Superior temporal gyrus (tissue), 1 donor: ENCODE results near the gene RP9.
"Not testable (repeated sequence)": the region's sequence is repeated elsewhere in the genome, so short reads cannot be mapped to it uniquely, and the experiment has no call there.

Source experiments
- DNase-seq: peaks from one replicate; pipeline ENCODE4 v3.0.0-alpha.2; 2016; ENCODE audit errors: extremely low spot score

The RP9 gene

DNA sequence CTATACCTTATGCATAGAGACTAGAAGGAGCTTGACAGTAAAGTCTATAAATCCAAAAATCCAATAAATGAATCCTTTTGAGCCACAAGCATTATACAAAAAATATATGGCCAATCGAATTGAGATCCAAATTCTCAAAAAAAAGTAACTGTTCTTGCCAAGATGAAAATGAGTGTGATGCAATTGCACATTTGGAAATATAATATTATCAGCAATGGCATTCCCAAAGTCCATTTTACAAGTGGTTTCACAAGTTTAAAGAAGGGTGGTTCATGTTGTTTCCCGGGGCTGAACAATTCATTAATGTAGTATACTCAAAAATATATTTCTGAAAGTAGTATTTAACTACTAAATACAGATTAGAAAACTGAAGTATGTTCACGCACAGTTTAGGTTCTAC lies 7.3 kb downstream of the RP9 start:
- DNase-seq: no peak

DNA sequence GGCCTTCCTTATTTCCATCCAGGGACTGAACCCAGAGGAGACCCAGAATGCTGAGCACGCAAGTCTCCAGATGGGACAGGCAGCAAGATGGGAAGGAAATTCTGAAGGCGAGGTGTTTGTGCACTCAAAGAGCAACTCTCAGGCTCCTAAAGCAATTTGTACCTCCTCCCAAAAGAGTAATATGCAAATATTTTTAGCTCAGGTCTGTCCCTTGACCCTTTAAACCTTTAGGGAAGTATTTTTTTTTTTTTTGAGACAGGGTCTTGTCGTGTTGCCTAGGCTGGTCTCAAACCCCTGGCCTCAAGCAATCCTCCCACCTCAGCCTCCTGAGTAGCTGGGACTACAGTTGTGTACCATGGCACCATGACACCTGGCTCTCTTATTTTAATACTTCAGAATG lies 8.4 kb downstream of the RP9 start:
- no peak for DNase-seq

DNA sequence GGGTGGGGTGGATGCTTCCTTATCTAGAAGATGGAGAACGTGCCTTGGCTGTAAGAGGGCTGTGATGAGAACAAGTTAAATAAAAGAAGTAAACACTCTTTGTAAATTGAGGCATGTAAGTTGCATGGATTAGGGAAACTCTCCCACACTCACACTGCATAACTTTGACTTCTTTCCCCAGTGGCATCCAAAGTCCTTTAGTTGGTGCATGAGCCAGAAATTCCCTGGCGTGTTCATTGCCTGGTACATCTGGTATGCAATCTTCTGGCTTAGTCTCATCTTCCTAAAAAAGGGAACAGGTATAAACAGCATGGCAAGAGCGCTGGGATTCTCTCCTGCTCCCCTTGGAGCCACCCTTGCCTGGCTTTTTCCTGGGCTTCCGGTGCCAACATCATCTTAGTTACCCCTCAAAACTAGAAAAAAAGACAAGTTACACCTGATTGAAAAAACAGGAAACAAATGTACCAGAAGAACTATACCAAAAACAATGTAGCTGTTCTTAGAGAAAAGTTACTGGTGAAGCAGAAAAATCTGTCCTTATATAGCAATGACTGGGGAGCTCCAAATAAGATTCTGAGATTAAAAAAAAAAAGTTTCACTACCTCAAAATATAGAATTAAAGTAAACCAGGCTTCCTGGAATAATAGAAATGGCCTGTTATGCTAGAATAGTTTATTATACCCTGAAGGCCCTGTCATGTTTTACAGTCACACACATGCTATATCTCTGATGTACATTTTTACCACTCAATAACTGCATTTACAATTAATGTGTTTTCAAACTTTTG lies 9.9 kb downstream of the RP9 start:
- no peak for DNase-seq

DNA sequence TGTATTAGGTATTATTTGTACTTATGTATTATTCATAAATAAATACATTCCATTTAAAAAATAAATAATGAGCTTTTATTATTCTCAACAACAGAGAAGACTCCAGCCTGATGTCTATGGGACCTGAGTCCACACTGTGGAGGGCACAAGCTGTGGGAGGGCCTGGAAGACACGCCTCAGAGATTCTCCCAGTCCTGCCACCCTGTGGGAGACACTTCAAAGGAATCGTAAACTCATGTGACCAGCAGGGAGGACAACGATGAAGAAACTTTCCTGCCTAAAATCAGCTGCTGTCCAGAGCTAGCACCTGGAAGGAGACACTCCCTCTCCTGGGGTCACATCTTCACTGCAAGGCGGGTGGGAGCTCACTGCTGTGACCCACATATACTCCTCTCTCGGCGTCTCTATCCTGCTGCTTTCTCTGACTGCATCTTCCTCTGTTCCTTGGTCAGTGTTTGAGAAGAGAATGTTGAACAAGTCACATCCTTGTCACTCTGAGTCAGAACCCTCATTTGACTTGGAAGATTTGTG lies 14.4 kb downstream of the RP9 start:
- not testable (repeated sequence) for DNase-seq

DNA sequence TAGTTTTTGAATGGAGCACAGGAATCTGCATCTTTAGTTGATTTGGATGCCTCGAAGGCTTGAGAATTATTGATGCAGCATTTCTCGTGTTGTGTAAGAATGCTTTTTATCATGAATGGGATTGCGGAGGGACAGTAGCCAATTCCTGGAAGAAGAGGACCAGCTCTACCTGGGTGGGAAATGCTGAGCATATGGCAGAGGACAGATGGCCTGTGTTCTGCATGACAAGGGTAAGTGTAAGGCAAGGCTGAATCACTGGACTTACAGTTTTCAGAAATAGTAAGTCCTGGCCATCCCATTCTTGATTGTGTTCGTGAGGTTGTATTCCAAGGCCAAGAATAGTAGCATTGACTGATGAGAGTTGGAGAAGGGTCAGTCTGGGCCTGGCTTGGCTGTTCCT lies 15.9 kb downstream of the RP9 start:
- no peak for DNase-seq

DNA sequence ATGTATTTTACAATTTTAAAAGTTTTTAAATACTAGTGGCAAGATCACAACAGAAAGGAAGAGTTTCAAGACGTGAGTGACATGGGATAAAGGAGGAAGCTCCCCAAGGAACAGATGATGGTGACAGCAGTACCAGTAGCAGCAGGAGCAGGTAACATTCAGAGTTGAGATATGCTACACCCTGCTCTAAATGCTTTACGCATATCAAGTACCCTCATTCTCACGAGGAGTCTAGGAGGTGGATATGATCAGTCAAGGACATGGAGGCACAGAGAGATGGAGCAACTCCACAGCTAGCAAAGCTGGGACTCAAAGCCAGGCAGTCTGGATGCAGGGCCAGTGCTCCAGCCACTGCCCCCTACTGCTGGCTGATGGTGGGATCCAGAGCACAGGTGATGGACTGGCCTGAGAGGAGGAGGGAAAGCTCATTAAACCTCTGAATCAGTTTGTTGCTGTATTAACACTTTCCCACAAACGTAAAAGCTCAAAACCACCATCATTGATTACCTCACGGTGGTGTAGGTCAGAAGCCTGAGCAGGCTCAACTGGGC lies 17.5 kb downstream of the RP9 start:
- no peak for DNase-seq

DNA sequence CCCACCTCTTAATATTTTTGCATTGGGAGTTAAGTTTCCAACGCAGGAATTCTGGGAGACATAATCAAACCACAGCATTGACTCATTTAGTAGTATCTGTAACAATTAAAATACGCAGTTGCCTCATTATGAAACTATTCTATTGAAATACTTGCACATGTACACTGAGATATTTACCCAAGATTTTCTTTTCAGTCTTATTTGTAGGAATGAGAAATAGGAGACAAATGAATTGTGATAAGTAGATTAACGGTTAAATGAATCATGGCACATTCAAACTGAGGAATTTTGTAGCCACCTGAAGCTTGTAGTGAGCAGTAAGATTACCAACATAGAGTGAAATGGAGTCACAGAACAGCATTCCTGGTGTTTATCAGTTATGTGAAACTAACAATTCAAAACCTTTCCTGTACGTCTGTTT lies 18.1 kb downstream of the RP9 start:
- no peak for DNase-seq

DNA sequence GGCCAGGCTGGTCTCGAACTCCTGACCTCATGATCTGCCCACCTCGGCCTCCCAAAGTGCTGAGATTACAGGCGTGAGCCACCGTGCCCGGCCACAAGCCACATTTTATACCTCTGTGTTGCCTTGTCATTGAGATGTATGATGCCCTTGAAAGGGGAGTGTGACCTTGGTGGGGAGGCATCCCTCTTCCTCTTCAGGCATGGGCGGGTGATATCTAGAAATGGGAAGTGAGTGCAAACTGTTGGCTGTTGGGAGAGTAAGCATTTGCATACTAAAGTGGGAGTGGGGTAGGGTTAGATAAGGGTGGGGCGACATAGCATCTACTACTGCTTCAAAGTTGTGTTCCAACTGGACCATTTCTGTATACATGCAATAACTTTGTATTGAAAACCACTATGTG lies 20.1 kb downstream of the RP9 start:
- no peak for DNase-seq

DNA sequence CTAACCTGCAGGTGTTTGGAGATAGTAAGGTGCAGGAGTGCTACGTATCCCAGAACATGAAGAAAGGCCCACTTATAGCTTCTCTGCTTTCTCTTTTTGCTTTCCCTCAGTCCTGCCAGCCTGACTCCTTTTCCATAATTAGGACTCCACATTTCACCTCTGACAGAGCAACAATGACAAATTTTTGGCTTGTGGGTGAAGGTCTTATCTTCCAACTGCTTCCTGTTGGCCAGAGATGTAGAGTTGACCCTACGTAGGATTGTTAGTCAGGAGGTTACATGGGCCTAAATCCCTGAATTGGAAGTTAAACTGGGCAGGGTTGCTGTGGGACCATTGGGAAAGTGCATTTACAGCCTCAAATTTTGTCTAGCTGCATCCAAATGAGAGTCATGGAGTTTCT lies 21.3 kb downstream of the RP9 start:
- no peak for DNase-seq

DNA sequence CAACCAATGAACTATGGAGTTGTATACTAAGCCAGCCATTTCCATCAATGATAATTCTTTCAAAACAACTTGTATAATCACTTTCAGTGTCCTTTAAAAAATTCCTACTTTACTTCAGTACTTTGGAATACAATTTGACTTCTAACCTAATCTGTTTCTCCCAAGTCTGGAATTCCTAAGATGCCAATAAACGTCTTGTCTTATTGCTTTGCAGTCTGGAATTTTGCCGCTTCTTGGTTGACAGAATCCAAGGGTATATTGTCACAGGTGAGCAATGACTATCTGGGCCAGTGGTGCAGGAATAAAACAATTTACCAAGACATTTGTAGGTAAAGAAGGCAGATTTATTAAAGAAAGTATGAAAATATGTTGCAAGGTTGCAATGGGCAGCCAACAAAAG lies 21.8 kb downstream of the RP9 start:
- no peak for DNase-seq

DNA sequence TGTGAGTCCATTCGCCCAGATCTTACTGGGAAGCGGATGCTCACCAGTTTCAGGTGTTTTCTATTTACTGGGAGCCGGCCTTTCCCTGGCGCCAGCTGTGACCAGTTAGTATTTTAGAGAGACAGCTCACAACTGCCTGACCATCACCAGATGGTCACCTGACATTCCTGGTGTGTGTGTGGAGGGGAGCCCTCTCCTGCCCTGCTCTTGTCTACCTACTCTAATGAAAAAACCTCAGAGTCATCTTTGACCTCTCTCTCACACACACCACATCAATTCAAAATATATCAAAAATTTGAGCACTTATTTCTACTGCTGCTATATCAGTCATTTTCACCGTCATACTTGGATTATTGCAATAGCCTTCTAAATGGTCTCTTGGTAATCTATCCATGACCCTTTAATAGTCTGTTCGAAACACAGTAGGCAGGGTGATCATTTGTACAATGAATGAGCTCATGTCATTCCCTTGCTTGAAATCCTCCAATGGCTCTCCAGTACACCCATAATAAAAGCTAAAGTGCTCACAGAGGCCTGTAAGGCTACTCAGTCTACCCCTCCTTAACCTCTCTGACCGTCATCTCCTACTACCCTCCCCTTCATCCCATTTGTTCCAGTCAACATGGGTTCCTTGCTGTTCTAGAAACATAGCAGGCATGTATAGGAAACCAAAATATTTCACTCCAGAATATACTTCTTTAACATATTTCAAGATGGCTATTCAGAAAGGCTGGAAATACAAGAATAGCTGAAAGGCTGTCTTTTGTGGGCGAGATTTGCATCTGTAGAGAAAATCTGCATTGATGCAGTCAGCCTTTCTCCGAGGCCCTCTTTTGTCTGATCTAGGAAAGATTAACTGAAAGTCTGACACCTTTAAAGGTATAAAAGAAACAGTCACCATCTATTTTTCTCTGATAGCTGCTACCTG lies 29.2 kb downstream of the RP9 start:
- DNase-seq: no peak

DNA sequence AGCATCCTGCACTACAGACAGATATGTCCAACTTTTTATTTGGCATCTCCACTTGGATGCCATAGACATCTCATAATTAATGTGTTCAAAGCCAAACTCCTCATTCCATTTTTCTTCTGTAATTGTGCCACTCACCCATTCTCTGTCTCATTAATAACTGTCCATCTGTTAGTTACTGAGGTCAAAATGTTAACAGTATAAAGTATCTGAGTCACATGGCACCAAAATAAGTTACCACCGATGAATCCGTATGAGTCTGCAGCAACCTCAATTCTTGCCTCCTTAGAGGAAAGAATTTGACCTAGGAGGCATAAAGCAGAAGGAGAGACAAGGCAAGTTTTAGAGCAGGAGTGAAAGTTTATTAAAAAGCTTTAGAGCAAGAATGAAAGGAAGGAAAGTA lies 30.1 kb downstream of the RP9 start:
- no peak for DNase-seq

DNA sequence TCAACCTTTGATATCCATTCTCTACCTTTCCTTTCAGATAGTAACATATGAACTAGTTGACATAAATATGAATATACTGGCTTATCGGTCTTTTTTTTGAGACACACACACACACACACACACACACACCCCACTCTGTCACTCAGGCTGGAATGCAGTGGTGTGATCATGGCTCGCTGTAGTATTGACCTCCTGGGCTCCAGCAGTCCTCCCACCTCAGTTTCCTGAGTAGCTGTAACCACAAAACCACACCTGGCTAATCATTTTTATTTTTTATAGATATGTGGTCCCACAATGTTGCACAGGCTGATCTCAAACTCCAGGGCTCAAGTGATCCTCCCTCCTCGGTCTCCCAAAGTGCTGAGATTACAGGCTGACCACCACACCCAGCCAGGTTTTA lies 32.5 kb downstream of the RP9 start:
- DNase-seq: no peak

DNA sequence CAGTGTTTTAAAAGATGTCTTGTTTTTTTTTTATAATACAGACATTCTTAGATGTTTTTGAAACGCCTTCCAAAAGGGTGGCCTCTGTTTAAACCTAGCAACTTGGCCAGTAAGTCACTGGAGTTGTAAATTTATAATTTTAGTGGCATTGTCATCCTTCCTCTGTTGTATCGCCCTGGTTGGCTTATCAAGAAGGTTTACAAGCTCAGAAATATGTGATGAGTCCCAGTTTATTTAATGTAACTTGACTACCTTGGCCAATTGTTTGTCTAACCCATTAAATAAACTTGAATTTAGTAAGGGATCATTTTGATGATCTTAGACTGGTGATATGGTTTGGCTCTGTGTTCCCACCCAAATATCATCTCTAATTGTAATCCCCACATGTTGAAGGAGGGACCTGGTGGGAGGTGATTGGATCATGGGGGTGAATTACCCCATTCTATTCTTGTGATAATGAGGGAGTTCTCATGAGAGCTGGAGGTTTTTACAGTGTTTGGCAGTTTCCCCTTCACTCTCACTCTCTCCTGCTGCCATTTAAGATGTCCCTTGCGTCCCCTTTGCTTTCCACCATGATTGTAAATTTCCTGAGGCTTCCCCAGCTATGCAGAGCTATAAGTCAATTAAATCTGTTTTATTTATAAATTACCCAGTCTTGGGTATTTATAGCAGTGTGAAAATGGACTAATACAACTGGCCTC lies 33.2 kb downstream of the RP9 start:
- DNase-seq: no peak

DNA sequence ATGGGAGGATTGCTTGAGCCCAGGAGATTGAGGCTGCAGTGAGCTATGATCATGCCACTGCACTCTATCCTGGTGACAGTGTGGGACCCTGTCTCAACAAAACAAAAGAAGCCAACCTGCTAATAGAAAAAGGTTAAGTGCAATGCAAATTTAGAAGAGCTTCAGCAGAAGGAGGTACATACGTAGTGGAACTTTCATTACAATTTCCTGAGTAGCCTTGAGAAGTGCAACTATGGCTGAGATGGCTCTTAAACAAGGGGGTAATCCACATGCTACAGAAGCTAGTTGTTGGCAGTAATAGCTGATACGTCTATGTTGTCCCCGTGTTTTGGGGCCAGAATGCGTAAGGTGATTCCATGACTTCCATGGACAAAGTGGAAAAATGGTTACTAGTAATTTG lies 36.0 kb downstream of the RP9 start:
- no peak for DNase-seq

DNA sequence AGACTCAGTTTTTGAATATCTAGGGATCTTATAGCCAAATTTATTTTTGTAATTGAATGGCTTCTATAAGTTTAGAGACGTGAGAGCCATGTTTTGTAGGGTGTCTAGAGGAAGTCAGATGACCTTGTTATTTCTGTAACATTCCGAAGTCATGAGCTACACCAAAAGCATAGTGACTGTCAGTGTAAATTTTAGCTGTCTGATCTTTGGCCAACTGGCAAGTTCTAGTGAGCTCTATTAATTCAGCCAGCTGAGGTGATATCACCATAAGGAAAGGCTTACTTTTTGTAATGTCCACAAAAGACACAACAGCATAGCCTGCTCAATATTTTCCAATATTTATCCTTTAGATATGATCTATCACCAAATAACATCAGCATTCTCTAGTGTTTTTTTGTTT lies 36.7 kb downstream of the RP9 start:
- DNase-seq: no peak

DNA sequence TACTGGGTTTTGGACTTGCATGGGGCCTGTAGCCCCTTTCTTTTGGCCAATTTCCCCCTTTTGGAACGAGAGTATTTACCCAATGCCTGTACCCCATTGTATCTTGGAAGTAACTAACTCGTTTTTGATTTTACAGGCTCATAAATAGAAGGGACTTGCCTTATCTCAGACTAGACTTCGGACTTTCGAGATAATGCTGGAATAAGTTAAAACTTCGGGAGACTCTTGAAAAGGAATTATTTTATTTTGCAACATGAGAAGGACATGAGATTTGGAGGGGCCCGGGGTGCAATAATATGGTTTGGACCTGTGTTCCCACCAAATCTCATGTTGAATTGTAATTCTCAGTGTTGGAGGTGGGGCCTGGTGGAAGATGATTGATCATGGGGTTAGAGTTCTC lies 38.4 kb downstream of the RP9 start:
- DNase-seq: no peak

DNA sequence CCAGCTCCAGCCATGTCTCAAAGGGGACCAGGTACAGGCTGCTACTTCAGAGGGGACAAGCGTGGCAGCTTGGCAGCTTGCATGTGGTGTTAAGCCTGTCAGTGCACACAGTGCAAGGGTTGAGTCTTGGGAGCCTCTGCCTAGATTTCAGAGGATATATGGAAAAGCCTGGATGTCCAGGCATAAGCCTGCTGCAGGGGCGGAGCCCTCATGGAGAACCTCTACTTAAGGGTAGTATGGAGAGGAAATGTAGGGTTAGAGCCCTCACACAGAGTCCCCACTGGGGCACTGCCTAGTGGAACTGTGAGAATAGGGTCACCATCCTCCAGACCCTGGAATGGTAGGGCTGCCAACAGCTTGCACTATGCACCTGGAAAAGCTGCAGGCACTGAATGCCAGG lies 38.9 kb downstream of the RP9 start:
- DNase-seq: no peak

DNA sequence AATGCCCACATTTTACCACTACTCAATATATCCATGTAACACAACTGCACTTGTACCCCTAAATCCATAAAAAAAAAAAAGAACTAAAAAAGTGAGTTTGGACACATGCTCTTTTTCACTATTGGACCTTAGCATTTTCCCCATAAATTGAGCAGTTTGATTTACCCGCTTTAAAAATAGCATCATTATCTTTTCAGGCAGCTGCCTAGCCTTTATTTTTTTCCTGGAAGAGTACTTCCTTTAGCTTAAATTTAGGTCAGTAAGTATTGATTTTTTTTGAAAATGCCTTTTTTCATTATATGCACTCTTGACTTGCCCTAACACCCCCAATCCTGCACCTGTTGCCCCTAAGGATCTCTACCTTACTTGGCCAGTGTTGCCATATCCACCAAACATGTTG lies 41.3 kb downstream of the RP9 start:
- DNase-seq: no peak

DNA sequence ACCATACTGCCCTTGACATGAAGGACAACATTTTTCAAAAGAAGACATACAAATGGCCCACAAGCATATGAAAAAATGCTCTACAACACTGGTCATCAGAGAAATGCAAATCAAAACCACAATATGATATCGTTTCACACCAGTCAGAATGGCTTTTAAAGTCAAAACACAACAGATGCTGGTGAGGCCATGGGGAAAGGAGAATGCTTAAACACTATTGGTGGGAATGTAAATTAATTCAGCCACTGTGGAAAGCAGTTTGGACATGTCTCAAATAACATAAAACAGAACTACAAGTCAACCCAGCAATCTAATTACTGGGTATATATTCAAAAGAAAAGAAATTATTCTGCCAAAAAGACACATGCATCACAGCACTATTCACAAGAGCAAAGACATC lies 42.4 kb downstream of the RP9 start:
- no peak for DNase-seq

DNA sequence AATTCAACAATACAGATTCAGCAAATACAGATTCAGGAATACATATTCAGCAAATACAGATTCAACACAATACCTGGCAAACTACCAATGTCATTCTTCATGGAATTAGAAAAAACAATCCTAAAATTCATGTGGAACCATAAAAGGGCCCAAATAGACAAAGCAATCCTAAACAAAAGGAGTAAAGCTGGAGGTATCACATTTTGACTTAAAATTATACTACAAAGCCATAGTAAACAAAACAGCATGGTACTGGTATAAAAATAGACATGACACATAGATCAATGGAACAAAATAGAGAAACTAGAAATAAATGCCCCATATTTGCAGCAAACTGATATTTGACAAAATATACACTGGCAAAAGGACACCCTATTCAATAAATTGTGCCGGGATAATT lies 43.2 kb downstream of the RP9 start:
- DNase-seq: no peak
